Skin epidermis (tissue), 12 donors: ENCODE results near the gene CFLAR.

ENCODE experiments used
- H3K27ac ChIP-seq, 21 experiments: fragments of 200-600 bp; sonication (generic) in 11 of 21; one replicate each; pipeline ENCODE4 v1.5.0; 2020; ENCODE audit warnings: mild to moderate bottlenecking in 3 of 21, inconsistent platforms in 2 of 21, moderate library complexity in 2 of 21
- H3K4me3 ChIP-seq, 7 experiments: fragments of 200-600 bp; sonication (generic) in 2 of 7; one replicate each; pipeline ENCODE4 v1.5.0; 2020; ENCODE audit warnings: inconsistent platforms in 2 of 7, mild to moderate bottlenecking in 2 of 7, moderate library complexity in 1 of 7

Gene CFLAR

DNA sequence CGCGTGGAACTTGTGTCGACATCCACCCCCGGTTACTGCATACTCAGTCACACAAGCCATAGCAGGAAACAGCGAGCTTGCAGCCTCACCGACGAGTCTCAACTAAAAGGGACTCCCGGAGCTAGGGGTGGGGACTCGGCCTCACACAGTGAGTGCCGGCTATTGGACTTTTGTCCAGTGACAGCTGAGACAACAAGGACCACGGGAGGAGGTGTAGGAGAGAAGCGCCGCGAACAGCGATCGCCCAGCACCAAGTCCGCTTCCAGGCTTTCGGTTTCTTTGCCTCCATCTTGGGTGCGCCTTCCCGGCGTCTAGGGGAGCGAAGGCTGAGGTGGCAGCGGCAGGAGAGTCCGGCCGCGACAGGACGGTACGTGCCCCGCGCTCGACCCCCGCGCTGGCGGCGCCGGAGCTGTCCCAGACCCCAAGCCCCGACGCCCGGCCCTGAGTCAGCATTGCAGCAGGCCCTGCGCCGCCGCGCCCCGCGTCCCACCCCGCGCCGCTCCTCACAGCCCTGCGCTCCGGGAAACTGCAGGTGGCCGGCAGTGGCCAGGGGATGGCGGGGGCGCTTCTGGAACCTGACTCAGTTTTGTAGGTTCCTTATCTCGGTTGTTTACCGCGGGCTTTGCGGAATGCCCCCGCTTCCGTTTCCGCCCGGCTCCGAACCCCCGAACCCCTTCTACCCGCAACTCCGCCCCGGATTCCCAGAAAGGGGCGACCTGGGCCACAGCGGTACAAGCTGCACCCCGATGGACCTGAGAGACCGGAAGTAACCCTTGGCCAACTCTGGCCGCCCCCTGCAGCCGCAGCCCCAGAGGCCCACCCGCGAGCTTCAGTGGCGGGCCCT lies at the start of gene CFLAR:
CFLAR (plus strand) TSS at position 50 of the 844 bp plus-strand sequence. CDS start 13,702 bp downstream, outside the sequence.
- Histone ChIP-seq H3K27ac (peak within 1 kb of the TSS; percentile 98 to 100 (median 100)), H3K4me3 (peak within 1 kb of the TSS; percentile 65 to 85 (median 78))

GRCh38 chr2:201070948-201071478 lies 45.0 kb upstream of the CFLAR start:
- H3K4me3 ChIP-seq: peak overlapping the region; percentile 66 to 95 (median 89)
- H3K27ac ChIP-seq: peak overlapping the region; percentile 81 to 98 (median 92)

DNA sequence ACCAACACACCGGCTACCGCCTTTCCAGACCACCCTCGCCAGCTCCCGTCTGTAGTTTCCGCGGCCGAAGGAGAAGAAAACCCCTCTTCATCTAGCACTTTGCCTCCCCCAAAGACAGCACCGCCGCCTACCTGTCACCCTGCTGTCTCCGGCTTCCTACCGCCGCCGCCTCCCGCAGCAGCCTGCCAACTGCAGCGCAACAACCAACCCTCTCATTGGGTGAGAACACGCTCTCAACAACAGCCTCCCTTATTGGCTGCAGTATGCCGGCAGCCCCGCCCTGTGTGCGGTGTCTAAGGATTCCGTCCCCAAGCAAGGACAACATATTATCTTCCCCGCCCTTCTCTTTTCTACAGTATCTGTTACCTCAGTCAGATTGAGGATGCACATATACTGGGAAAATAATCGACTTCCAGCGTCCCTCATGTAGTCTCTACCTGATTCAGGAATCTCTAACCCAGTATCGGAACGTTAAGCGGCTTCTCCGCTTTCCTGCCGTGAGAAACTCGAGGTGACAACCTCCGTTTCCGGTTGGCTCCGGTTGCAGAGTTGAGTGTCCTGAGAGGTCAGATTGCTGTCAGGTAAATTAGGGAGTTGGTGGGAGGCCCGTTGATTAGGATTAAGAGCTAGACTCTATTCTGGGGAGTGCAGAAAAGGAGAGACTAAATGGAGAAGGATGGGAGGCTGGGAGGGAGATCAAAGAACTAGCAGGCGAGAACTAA lies 44.3 kb upstream of the CFLAR start, which contains the start of the genes HYCC2 and NDUFB3:
HYCC2 (minus strand) TSS at position 193 of the 722 bp plus-strand sequence. CDS start 47,662 bp downstream, outside the sequence.
NDUFB3 (plus strand) TSS at position 523 of the 722 bp plus-strand sequence. CDS start 6,882 bp downstream, outside the sequence.
- H3K4me3 ChIP-seq: peak within 1 kb of the TSS; percentile 66 to 95 (median 89)
- H3K27ac ChIP-seq: peak within 1 kb of the TSS; percentile 81 to 98 (median 92)

DNA sequence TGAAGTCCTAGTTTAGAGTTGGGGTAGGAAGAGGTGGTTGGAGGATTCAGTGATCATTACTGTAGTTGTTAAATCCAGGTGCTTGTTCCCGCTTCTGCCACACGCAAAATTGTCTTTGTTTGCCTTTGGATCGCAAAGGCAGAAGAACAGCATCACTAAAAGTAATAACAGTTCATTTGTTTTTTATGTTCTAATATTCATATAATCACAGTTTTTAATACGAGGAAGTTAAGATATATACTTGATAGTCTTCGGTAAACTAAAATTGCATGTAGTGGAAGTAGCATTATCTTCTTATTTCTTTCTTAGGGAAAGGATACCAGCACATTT lies 43.8 kb upstream of the CFLAR start:
- peak overlapping the region; percentile 66 to 95 (median 89) for H3K4me3 ChIP-seq
- peak overlapping the region in 20 of 21 experiments; percentile 82 to 98 (median 92) for H3K27ac ChIP-seq

- no peak overlapping the region for H3K27ac ChIP-seq
- peak overlapping the region in 1 of 7 experiments; percentile 94 for H3K4me3 ChIP-seq
These were observed 42.9 kb upstream of the CFLAR start for GRCh38 chr2:201073071-201073470.

DNA sequence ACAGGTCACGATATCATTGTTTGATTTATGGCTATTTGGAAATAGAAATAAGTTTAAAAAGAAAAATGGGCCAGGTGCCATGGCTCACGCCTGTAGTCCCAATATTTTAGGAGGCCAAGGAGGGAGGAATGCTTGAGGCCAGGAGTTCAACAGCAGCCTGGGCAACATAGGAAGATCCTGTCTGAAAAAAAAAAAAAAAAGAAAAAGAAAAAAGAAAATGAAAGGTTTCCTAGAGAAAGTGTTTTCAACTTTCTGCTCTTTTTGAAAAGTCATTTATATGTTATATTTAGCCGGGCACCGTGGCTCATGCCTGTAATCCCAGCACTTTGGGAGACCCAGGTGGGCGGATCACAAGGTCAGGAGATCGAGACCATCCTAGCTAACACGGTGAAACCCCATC lies 41.0 kb upstream of the CFLAR start:
- H3K4me3 ChIP-seq: no peak overlapping the region
- H3K27ac ChIP-seq: no peak overlapping the region

- H3K27ac ChIP-seq: no peak overlapping the region
- no peak overlapping the region for H3K4me3 ChIP-seq
These were observed 31.1 kb upstream of the CFLAR start for GRCh38 chr2:201084863-201085262.

DNA sequence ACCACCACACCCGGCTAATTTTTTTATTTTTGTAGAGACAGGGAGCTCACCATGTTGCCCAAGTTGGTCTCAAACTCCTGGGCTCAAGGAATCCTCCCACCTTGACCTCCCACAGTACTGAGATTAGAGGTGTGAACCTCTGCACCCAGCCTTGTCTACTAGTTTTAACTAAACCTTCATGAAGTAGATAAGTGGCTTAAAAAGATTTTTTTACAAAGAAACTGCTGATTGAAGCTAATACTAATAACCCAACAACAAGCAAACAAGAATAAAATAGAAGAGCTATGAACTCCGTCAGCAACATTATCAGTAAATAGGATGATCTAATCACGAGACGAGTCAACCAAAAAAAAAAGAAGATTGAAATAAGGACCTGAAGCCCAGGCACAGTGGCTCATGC lies 25.4 kb upstream of the CFLAR start:
- Histone ChIP-seq H3K27ac (no peak overlapping the region), H3K4me3 (no peak overlapping the region)

- no peak overlapping the region for H3K4me3 ChIP-seq
- H3K27ac ChIP-seq: no peak overlapping the region
These were observed 22.4 kb upstream of the CFLAR start for GRCh38 chr2:201093573-201093972.

- no peak overlapping the region for H3K27ac ChIP-seq
- H3K4me3 ChIP-seq: no peak overlapping the region
These were observed 15.5 kb upstream of the CFLAR start for GRCh38 chr2:201100497-201100896.

- Histone ChIP-seq H3K4me3 (no peak overlapping the region), H3K27ac (no peak overlapping the region)
These were observed 10.2 kb upstream of the CFLAR start for GRCh38 chr2:201105759-201106158.

DNA sequence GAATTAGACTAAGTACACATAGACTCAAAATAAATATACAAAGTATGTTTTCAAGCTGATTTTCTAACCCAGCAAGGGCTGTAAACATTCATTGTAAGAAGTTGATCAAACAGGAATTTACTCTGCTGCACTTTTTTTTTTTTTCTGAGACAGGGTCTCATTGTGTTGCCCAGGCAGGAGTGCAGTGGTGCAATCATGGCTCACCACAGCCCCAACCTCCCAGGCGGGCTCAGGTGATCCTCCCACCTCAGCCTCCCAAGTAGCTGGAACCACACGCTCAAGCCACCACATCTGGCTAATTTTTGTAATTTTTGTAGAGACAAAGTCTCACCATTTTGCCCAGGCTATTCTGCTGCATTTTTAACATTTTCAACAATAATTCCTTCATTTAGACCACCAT lies 8.3 kb upstream of the CFLAR start:
- no peak overlapping the region for H3K27ac ChIP-seq
- no peak overlapping the region for H3K4me3 ChIP-seq

DNA sequence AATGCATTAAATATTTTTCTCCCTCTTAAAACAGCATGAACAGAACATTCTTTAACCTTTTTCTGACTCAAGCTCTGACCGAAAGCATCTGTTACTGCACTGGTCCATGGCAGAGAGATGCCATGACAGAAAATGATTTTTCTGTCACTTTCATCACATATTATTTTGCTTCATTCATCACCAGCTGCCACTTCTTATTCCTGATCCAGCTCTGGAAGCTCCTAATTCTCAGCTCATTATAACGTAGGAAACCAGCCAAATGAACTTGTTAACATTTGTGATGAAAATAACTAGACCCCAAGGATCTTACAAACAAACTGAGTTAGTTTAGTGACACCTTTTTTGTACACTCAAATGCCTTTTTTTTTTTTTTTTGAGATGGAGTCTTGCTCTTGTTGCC lies 7.6 kb upstream of the CFLAR start:
- H3K4me3 ChIP-seq: no peak overlapping the region
- H3K27ac ChIP-seq: no peak overlapping the region

- no peak overlapping the region for H3K27ac ChIP-seq
- no peak overlapping the region for H3K4me3 ChIP-seq
These were observed 6.8 kb upstream of the CFLAR start for GRCh38 chr2:201109186-201109585.

DNA sequence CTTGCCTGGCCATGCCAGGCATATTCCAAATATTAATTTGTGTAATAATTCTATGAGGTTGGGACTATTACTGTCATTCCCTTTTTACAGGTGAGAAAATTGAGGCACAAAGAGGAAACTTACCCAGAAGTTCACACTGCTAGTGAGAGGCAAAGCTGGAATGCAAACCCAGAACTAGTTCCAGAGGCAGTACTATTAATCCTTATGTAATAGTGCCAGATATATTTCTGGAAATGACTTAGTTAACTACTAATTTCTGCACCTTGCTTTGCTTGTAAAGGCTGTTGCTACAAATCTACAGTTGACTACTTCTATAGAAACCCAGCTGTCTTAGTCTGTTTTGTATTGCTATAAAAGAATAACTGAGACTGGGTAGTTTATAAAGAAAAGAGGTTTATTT lies 5.3 kb upstream of the CFLAR start:
- H3K4me3 ChIP-seq: no peak overlapping the region
- no peak overlapping the region for H3K27ac ChIP-seq

- Histone ChIP-seq H3K4me3 (no peak overlapping the region), H3K27ac (no peak overlapping the region)
These were observed 4.9 kb upstream of the CFLAR start for GRCh38 chr2:201111096-201111495.

GRCh38 chr2:201114350-201114749 lies 1.6 kb upstream of the CFLAR start:
- Histone ChIP-seq H3K27ac (peak overlapping the region in 2 of 21 experiments; percentile 100), H3K4me3 (no peak overlapping the region)

DNA sequence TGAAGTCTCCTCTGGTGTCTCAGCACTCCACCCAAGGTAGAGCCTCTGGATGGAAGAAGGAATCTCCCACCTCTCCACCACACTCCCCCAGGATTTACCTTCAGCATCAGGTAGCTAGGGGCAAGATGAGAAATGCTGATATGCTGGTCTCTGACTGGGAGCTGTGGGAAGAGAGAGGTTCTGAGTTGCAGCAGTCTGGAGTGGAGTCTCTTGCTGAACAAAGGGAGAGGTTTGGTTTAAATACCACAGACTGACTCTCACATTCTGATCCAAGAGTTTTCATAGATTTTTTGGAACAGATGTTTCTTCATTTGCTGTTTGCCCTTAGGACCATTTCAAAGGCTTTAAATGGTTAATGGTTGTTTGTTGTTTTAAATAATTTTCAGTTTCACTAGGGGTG lies 1.1 kb upstream of the CFLAR start:
- Histone ChIP-seq H3K4me3 (no peak overlapping the region), H3K27ac (peak overlapping the region in 13 of 21 experiments; percentile 14 to 100 (median 99))

- peak overlapping the region; percentile 98 to 100 (median 100) for H3K27ac ChIP-seq
- H3K4me3 ChIP-seq: peak overlapping the region; percentile 65 to 85 (median 78)
These were observed 1.2 kb downstream of the CFLAR start for GRCh38 chr2:201116959-201117734.

- Histone ChIP-seq H3K27ac (peak overlapping the region; percentile 42 to 100 (median 100)), H3K4me3 (peak overlapping the region; percentile 65 to 85 (median 78))
These were observed 1.8 kb downstream of the CFLAR start for GRCh38 chr2:201117735-201118094.
